ENCODE data around the gene FILIP1L. TPM values are rescaled to one million over a fixed set of nuclear protein-coding genes. Genes with fewer than 3 reads are reported as not detected.
A peak's percentile ranks its signal among the peaks of the same experiment; 100 is the strongest.
"Not testable (repeated sequence)": the region's sequence is repeated elsewhere in the genome, so short reads cannot be mapped to it uniquely, and the experiment has no call there.

Gene FILIP1L
- total RNA-seq, 1 experiment from 2014 or later, result not detected

DNA sequence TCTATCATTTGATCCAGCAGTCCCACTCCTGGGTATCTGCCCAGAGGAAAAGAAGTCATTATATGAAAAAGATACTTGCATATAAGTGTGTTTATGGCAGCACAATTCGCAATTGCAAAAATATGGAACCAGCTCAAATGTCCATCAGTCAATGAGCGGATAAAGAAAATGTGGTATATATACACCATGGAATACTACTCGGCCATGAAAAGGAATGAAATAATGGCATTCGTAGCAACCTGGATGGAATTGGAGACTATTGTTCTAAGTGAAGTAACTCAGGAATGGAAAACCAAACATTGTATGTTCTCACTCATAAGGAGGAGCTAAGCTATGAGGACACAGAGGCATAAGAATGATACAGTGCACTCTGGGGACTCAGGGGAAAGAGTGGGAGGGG, 272.4 kb downstream of the FILIP1L start:
- in situ Hi-C loops (cut with HindIII; ENCODE audit: low pct_unique_long_range_greater_than_20kb, low sequenced_read_pairs); DNase-seq (ENCODE audit: low read depth, low spot score): not testable (repeated sequence)

DNA sequence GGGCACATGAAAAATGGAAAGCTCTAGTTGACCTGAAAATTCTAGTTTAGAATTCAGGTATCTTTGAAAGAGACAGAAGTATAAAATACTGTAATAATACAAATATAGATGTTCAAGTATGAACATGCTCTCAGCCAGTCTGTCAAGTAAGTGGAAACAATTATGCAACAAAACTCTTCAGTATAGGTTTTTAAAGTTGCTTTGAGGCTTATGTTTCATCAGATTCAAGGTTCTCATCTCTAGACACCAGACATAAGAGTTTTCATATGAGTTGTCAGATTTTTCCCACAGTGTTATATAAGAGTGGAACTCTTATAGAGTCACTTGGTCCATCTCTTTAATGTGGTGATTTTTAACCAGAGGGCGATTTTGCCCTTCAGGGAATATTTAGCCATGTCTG, 274.7 kb downstream of the FILIP1L start:
- DNase-seq (ENCODE audit: low read depth, low spot score), result no peak
- in situ Hi-C loops (cut with HindIII; ENCODE audit: low pct_unique_long_range_greater_than_20kb, low sequenced_read_pairs), result no loop called here

DNA sequence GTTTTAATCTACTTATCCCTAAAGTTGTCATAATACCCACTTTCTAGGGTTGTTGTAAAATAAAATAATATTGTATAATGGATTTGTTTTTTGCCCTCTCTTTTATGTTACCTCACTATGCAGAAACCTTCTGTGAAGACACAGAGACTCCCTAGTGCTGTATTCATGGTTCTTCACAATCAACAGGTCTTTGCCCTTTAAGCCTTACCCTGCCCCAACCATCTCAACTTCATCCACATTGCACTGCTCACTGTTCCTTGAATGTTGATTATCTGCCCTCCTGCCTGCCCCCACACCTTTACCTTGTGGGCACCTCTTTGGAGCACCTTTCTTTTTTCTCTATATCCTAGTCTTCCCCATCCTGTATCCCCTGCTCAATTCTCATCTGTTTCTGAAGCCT, 275.5 kb downstream of the FILIP1L start:
- no peak for DNase-seq (ENCODE audit: low read depth, low spot score)
- in situ Hi-C loops (cut with HindIII; ENCODE audit: low pct_unique_long_range_greater_than_20kb, low sequenced_read_pairs), result no loop called here

DNA sequence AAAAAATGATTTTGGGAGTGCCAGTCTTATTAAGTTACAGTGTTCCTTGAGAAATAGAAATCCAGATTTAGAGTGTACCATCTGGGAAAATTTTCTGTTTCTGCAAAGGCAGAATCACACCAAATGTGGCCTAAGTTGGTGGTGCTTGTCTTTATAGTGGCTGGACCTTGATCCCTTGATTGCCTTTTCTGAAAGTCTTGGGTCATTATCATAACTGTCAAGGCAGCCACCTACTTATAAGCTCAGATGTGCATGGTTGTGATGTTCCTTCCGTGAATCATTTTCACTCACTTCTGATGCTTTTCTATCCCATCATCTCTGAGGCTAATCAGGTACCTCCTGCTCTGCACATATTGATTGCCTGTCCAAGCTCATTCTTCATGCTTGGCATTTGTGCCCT, 276.6 kb downstream of the FILIP1L start:
- in situ Hi-C loops (cut with HindIII; ENCODE audit: low pct_unique_long_range_greater_than_20kb, low sequenced_read_pairs), result no loop called here
- no peak for DNase-seq (ENCODE audit: low read depth, low spot score)

DNA sequence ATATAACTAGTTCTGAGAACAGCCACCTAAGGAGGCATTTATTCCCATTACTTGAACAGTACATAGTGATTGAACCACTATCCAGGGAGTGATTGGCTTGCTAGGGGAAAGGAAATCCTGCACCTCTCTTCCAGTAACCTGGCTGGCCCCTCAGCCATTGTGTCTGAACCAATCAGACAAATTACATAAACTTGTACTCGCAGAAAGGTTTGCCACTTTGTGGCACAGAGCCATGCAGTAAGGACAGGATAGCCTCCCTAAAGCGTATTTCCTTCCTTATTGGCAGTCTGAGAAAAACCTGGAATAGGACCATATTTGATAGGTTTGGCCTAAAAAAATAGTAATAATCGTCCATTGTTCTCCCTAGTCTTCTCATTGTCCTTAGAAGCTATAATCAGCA, 277.6 kb downstream of the FILIP1L start:
- DNase-seq (ENCODE audit: low read depth, low spot score), result no peak
- in situ Hi-C loops (cut with HindIII; ENCODE audit: low pct_unique_long_range_greater_than_20kb, low sequenced_read_pairs), result no loop called here

DNA sequence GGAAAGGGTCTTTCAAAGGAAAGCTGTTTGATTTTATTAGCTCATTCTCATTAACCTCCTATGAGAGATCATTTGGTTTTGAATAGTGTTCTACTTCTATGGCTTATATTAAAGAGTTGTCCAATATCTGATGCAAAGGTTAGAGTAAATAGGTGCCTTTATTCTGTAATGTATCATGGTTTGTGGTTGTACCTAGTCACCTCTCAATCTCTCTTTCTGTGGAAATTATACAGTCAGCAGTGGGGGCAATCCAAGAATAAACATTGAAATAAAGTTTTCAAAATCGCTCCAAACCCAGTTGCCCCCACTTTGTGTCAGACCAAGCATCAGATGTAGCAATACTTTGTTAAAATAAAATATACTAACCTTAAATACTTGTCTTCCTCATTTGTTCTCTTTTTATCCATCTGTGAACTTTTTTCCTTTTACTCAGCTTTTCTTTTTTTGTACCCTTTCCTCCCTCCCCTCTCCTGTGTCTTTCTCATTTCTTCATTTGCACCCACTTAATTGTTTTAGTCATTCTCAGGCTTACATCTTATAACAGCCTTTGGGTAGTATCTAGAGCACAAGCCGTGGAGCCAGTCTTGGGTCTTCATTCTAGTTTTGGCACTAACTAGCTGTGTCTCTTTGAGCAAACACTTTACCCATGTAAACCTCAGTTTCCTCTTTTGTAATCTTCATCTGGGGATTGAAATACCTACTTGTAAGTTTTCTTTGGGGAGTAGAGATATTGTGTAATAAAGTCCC, 279.9 kb downstream of the FILIP1L start:
- DNase-seq (ENCODE audit: low read depth, low spot score), result no peak
- in situ Hi-C loops (cut with HindIII; ENCODE audit: low pct_unique_long_range_greater_than_20kb, low sequenced_read_pairs), result no loop called here

DNA sequence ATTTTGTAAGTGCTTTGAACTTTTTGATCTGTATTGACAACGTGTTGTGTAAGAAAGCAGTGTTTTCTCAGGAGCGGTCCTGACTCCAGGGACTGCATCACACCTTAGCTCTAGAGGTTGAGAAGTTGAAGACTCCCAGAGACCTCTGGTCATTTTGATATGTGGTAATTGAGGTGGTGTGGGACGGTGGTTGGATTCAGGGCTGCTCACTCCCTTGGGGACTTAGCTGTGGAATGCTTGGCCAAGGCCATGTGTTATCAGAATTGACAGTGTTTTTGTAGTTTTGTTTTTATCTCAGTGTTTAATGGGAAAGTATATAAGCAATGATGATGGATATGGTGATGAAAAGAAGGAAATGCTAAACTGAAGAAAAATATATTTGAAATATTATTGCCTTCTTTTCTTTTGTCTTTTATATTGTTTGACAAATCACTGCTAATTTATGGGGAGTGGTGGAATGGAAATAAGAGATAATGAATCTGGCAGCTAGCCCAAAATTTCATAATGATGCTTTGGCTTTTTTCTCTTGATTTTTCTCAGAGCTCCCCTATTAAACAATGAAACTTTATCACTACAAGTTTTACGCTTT, 280.6 kb downstream of the FILIP1L start:
- in situ Hi-C loops (cut with HindIII; ENCODE audit: low pct_unique_long_range_greater_than_20kb, low sequenced_read_pairs), result no loop called here
- no peak for DNase-seq (ENCODE audit: low read depth, low spot score)

DNA sequence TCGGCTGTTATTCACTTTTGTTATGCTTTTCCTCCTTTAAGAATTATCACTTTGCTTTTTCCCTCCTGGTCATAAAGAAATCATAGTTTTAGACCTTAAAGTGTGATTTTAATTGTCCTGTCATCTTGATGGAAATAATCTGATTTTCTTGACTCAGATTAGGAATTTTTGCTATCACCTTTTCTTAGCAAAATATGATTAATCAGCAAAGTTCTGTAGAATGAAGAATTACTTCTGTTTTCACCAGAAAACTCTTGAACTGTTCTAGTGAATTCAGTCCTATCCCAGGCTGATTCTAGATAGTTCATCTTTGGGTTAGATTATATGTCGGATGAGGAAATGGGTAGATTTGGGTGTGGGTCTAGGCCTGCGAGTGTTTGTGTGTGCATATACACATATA, 284.5 kb downstream of the FILIP1L start:
- DNase-seq (ENCODE audit: low read depth, low spot score), result no peak
- in situ Hi-C loops (cut with HindIII; ENCODE audit: low pct_unique_long_range_greater_than_20kb, low sequenced_read_pairs), result no loop called here

DNA sequence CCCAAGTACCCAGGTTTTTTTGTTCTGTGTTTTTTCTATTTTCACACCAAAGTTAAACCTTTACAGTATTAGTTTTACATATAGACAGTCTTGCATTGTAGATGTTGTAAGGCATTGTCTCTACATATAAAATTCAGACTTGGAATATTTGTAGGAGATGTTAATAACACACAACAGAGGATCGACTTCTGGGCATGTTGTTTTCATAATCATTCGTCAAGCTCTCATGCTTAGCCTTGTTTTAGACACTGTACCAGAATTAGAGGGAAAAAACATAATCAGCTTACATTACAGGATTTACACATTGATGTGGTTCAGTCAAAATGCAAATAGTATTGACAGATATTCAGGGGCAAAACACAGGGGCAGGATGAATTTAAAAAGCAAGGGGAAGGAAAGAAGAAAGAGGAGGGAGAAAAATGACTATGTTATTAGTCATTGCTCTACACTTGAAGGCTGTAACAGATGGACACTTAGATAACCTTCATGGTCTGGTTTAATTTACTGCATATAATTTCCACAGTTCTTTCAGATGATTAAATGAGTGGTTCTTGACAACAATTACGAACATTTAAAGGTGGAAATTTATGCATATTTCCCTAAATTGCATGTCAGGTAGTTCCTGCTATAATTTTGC, 289.2 kb downstream of the FILIP1L start:
- in situ Hi-C loops (cut with HindIII; ENCODE audit: low pct_unique_long_range_greater_than_20kb, low sequenced_read_pairs), result no loop called here
- DNase-seq (ENCODE audit: low read depth, low spot score), result no peak

DNA sequence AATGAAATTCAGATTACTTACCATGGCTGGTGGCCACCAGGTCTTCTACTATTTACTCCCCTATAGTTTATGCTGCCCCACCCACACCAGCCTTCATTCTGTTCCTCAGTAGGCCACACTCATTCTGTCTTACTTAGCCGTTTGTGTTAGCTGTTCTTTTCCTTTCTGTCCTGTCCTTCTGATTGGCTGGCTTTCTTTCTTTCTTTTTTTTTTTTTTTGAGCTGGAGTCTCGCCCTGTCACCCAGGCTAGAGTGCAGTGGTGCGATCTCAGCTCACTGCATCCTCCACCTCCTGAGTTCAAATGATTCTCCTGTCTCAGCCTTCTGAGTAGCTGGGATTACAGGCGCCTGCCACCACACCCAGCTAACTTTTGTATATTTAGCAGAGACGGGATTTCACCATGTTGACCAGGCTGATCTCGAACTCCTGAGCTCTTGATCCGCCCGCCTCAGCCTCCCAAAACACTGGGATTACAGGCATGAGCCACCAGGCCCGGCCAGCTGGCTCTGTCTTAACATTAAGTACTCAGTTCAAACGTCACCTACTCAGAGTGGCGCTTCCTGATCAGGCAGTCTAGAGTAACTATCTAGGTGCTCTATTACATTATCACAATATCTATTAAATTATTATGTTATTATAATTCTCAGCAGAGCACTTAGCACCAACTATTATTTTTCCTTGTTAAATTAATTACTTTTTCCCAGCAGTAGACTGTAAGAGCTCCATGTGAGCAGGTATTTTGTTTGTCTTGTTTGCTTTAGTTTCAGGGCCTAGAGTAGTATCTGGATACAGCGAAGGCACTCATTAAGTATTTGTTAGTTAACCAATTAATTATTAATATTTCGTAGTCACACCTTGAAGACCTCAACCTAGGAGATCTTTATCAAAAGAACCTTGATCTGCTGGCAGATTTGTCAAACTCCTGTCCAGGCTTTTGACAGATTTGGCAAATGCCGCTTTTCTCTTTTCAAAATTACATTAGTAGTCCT, 290.3 kb downstream of the FILIP1L start:
- in situ Hi-C loops (cut with HindIII; ENCODE audit: low pct_unique_long_range_greater_than_20kb, low sequenced_read_pairs), result no loop called here
- no peak for DNase-seq (ENCODE audit: low read depth, low spot score)

DNA sequence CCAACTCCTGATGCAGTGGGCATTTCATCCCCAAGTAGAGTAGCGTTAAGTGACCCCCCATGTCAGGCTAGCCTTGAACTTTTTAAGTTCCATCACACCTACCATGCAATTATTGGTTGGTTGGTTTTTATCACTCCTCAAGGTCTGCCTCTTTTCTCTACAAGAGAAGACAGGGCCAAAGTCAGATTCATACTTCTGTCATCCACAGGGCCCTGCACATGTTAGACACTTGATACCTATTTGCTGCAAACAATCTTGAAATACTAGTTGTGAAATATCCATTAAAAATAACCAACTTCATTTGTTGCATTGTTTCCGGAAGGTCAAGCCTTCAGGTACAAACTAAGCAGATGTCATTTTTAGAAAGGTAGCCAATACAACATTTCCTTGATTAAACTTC, 295.5 kb downstream of the FILIP1L start:
- in situ Hi-C loops (cut with HindIII; ENCODE audit: low pct_unique_long_range_greater_than_20kb, low sequenced_read_pairs), result no loop called here
- no peak for DNase-seq (ENCODE audit: low read depth, low spot score)

DNA sequence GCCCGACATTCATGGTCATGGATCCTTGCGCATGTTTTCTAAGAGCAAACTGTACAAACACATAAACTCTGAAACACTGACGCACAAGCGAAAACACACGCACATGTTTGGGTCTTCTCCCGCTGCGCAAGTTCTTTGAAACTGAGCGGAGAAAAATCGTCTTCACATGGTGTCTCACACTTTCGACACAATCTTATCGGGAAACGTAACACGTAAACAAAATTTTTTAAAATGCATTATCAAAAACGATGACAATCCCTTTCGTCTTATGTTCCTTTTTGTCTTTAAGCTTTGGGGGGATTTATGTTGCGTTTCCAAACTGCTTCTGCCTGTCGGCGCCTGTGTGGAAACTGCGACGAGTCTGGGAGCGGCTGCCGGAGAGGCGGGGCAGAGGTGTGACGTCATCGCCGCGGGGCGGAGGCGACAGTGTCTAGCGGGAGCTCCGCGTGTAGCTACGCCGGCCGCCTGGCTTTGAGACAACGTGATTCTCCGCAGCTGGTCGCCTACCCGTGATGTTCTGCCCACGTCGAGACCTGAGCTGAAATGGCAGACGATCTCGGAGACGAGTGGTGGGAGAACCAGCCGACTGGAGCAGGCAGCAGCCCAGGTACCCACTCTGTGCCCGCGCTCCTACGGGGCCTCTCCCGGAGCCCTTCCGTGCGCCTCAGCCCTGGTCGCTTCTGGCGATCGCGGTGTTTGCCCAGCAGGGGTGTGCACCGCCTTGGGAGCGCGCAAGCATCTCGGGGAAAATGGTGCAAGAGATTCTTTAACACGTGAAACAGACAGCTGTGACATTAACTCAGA, 296.7 kb downstream of the FILIP1L start, which contains the start of gene CMSS1:
Gene CMSS1 (plus strand): TSS at position 426 of the 804 bp plus-strand sequence.
- DNase-seq (ENCODE audit: low read depth, low spot score), result peak; percentile 91
- in situ Hi-C loops (cut with HindIII; ENCODE audit: low pct_unique_long_range_greater_than_20kb, low sequenced_read_pairs), result no loop called here

DNA sequence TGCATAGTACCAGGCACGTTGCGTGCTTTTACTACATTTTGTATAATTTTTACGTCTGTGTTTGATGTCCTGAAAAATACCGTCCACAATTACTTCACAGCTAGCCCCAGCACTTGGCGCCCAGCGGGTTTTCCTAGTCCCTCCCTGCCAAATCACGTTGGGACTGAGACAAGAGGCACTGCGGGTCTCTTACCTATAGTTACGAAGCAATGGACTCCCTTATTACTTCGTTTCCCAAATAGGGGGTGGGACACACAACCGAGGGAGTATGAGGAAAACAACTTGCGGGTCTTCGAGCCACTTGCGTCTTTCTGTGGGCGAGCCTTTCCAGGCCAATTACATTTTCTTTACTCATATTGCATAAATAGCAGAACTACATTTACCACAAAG, 297.3 kb downstream of the FILIP1L start:
- in situ Hi-C loops (cut with HindIII; ENCODE audit: low pct_unique_long_range_greater_than_20kb, low sequenced_read_pairs), result no loop called here
- DNase-seq (ENCODE audit: low read depth, low spot score), result peak; percentile 26

DNA sequence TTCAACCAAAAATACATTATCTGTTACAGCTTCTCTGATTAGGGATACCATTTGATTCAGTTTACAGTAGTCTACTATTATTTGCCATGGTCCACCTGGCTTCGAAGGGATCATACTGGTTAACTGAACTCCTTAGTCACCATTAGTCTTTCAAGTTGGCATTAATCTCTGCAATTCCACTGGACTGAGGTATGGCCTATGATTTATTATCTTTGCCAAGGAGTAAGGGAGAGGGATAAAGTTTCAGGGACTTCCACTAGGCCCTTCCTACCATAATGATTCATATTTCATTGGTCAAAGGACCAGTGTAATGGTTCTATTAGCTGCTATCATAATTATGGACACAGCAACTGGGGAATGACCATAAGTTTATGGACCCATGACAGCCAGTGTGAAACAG, 303.9 kb downstream of the FILIP1L start:
- in situ Hi-C loops (cut with HindIII; ENCODE audit: low pct_unique_long_range_greater_than_20kb, low sequenced_read_pairs), result no loop called here
- no peak for DNase-seq (ENCODE audit: low read depth, low spot score)

DNA sequence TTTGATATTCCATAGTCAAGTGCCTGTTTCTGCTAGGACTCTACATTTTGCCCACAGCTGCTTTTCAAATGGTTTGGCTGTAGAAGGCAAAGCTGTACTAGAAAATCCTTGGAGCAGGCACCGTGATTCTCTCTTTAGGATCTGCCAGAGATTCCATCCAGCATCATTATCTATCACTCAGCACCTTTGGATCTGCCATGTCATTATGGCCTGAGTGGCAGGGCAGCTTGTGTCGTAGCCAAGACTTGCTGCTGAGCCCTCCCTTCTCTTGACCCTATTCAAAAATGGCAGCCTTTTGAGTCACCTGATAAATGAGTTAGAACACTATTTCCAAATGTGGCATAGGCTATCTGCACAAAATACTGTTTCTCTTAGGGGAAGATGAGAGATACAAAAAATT, 304.7 kb downstream of the FILIP1L start:
- no peak for DNase-seq (ENCODE audit: low read depth, low spot score)
- in situ Hi-C loops (cut with HindIII; ENCODE audit: low pct_unique_long_range_greater_than_20kb, low sequenced_read_pairs), result no loop called here

DNA sequence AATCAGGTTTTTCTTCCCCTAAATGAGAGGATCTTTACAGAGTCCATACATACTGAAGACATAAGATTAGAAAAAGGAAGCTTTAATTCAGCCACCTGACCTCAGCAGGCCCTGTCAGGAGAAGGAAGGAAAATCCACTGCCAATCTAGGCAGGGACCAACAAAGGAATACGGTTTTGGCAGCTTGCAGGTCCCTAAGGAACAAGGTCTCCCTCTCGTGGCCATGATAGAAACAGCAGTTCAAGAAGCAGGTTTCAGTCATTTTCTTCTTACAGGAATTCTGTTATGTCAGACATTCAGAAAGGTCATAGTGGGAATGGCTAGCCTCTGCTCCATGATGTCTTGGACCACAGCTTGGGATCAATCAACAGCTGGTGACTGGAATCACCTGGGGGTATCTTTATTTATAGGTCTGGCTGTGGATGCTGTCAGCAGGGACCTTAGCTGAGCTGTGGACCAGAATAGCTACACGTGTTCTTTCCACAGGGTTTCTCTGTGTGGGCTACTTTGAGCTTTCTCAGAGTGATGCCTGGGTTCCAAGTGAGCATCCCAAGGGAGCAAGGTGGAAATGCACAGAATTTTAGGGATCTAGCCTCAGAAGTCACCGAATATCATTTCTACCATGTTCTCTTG, 306.0 kb downstream of the FILIP1L start:
- in situ Hi-C loops (cut with HindIII; ENCODE audit: low pct_unique_long_range_greater_than_20kb, low sequenced_read_pairs), result no loop called here
- peak; percentile 87 for DNase-seq (ENCODE audit: low read depth, low spot score)

DNA sequence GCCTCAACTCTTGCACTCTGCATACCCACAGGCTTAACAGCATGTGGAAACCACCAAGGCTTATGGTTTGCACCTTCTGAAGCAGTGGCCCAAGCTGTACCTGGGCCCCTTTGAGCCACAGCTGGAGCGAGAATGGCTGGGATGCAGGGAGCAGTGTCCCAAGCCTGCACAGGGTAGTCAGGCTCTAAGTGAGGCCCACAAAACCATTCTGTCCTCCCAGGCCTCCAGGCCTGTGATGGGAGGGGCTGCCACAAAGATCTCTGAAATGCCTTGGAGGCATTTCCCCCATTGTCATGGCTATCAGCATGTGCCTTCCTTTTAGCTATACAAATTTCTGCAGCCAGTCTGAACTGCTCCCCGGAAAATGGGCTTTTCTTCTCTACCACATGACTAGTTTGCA, 309.1 kb downstream of the FILIP1L start:
- no peak for DNase-seq (ENCODE audit: low read depth, low spot score)
- in situ Hi-C loops (cut with HindIII; ENCODE audit: low pct_unique_long_range_greater_than_20kb, low sequenced_read_pairs), result no loop called here

Measured in SK-MEL-5 (cell line).